ENCODE measurements around the gene HSPB9.

GRCh38 chr17:42163113-42163512 lies 40.5 kb downstream of the HSPB9 start:
- TF ChIP-seq CTCF (IDR thresholded peaks at IDR 0.05): no peak
- TF ChIP-seq POLR2A (IDR thresholded peaks at IDR 0.05): no peak
- TF ChIP-seq POLR2AphosphoS5 (IDR thresholded peaks at IDR 0.05; ENCODE audit: insufficient read depth in 1 of 2, low read depth in 1 of 2): no peak

Measured in vagina (tissue), 2 donors.